ENCODE measurements around the gene CCDC85B. TPM values are rescaled to one million over a fixed set of nuclear protein-coding genes. Genes with fewer than 3 reads are reported as not detected.

The CCDC85B gene
- total and polyA plus RNA-seq, 3 donors from 2014 or later: 17.1 to 102 (median 77.1) TPM

GRCh38 chr11:65871811-65872548 lies 18.5 kb upstream of the CCDC85B start:
- no peak for DNase-seq

GRCh38 chr11:65872586-65873317 lies 17.7 kb upstream of the CCDC85B start, which contains the start of gene EFEMP2:
EFEMP2 (minus strand) TSS chr11:65872800; CDS start chr11:65872354, 446 bp downstream.
- H3K4me3 ChIP-seq: peak within 1 kb of the TSS; percentile 58 to 59
- H3K9me3 ChIP-seq: no peaks in the 10 kb centered on the region
- no peak for DNase-seq
- H3K27me3 ChIP-seq: no peaks in the 10 kb centered on the region
- TF ChIP-seq CTCF (IDR thresholded peaks at IDR 0.05) (no peak), POLR2A (IDR thresholded peaks at IDR 0.05) (no peak)
- H3K27ac ChIP-seq: peak within 1 kb of the TSS; percentile 82 to 93
- intact Hi-C loops (cut with DNase I; ENCODE audit: low total_unique reads): no loop called here
- 1 to 3% methylated on average over 8 to 48 of the region's 69 CpGs for WGBS, 2 donors
- peaks cover 14% of the 10 kb centered on the region for H3K4me1 ChIP-seq
- H3K36me3 ChIP-seq (ENCODE audit: low read depth, missing control alignments): no peaks in the 10 kb centered on the region

More at GRCh38 chr11:65871811-65872548, 18.5 kb upstream of the CCDC85B start:
- Histone ChIP-seq H3K27me3 (no peaks in the 10 kb centered on the region), H3K4me3 (peak overlapping the region; percentile 58 to 59), H3K9me3 (no peaks in the 10 kb centered on the region), H3K36me3 (ENCODE audit: low read depth, missing control alignments) (no peaks in the 10 kb centered on the region), H3K4me1 (peaks cover 14% of the 10 kb centered on the region), H3K27ac (peak overlapping the region; percentile 82 to 93)
- WGBS, 2 donors: 32 to 53% methylated on average over 7 to 11 of the region's 26 CpGs
- TF ChIP-seq CTCF (IDR thresholded peaks at IDR 0.05) (no peak), POLR2A (IDR thresholded peaks at IDR 0.05) (no peak)
- intact Hi-C loops (cut with DNase I; ENCODE audit: low total_unique reads): no loop called here

GRCh38 chr11:65873318-65874156 lies 16.9 kb upstream of the CCDC85B start:
- WGBS, 2 donors: 6 to 14% methylated on average over 13 to 53 of the region's 54 CpGs
- Histone ChIP-seq H3K9me3 (no peaks in the 10 kb centered on the region), H3K4me1 (peaks cover 14% of the 10 kb centered on the region), H3K36me3 (ENCODE audit: low read depth, missing control alignments) (no peaks in the 10 kb centered on the region), H3K4me3 (peak overlapping the region; percentile 58 to 59), H3K27ac (peak overlapping the region; percentile 41 to 93), H3K27me3 (no peaks in the 10 kb centered on the region)
- DNase-seq: peak; percentile 96
- intact Hi-C loops (cut with DNase I; ENCODE audit: low total_unique reads): no loop called here
- TF ChIP-seq CTCF (IDR thresholded peaks at IDR 0.05) (no peak), POLR2A (IDR thresholded peaks at IDR 0.05) (peak; percentile 78)

GRCh38 chr11:65879617-65880016 lies 10.9 kb upstream of the CCDC85B start, which contains the start of gene CTSW:
CTSW (plus strand) TSS chr11:65879837; CDS start chr11:65879855, 18 bp downstream.
- Histone ChIP-seq H3K36me3 (ENCODE audit: low read depth, missing control alignments) (no peaks in the 10 kb centered on the region), H3K4me3 (no peak within 1 kb of the TSS), H3K27ac (no peak within 1 kb of the TSS), H3K4me1 (no peaks in the 10 kb centered on the region), H3K9me3 (no peaks in the 10 kb centered on the region), H3K27me3 (no peaks in the 10 kb centered on the region)
- WGBS, 2 donors: 60 to 80% methylated on average over 7 of the region's 7 CpGs
- intact Hi-C loops (cut with DNase I; ENCODE audit: low total_unique reads): loop anchor here (10.0 kb wide), 1 partner anchor 105 kb away; no protein-coding TSS in a partner anchor
- TF ChIP-seq POLR2A (IDR thresholded peaks at IDR 0.05) (no peak), CTCF (IDR thresholded peaks at IDR 0.05) (no peak)
- no peak for DNase-seq

Data from testis (tissue), 3 donors.